Cardiac fibroblast (primary cell): ENCODE data around the gene ZNF792.
"Not testable (repeated sequence)": the region's sequence is repeated elsewhere in the genome, so short reads cannot be mapped to it uniquely, and the experiment has no call there.

Experiments
- DNase-seq, 2 donors: peaks; one replicate each; pipeline versions ENCODE4 v3.0.0 to v3.0.0-alpha.2; 2010; ENCODE audit warnings: low read depth in 2 of 2
- H3K4me3 ChIP-seq, 2 donors: replicated peaks in 1 of 2; 1 replicate in 1 of 2; 2 replicates in 1 of 2; pipeline ENCODE4 v1.5.1; 2011; ENCODE audit warnings: low read depth in 2 of 2, low read length in 2 of 2, mild to moderate bottlenecking in 2 of 2, moderate library complexity in 1 of 2
- TF ChIP-seq, protein P1 (sequence below): IDR thresholded peaks from one replicate; pipeline ENCODE4 v1.5.1; 2011; ENCODE audit warnings: low read depth, mild to moderate bottlenecking, low read length, inconsistent platforms

The ZNF792 gene

DNA sequence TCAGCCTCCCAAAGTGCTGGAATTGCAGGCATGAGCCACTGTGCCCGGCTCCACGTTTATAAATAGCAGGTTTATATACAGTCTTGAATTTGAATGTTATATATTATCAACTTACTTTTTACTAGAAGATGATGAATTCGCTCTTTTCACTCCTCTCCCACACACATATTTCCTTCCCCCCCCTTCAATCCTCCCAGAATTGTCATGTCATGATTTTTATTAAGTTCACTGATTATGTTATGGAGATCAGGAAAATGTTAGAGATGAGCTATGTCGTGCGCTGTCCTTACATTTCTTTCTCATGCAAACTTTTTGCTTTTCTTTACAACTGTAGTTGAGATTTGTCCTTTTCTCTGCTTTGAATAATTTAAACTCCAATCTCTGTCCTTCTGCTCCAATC, 18.2 kb upstream of the ZNF792 start:
- no peak overlapping the region for H3K4me3 ChIP-seq
- no peak for DNase-seq
- TF ChIP-seq, protein P1, sequence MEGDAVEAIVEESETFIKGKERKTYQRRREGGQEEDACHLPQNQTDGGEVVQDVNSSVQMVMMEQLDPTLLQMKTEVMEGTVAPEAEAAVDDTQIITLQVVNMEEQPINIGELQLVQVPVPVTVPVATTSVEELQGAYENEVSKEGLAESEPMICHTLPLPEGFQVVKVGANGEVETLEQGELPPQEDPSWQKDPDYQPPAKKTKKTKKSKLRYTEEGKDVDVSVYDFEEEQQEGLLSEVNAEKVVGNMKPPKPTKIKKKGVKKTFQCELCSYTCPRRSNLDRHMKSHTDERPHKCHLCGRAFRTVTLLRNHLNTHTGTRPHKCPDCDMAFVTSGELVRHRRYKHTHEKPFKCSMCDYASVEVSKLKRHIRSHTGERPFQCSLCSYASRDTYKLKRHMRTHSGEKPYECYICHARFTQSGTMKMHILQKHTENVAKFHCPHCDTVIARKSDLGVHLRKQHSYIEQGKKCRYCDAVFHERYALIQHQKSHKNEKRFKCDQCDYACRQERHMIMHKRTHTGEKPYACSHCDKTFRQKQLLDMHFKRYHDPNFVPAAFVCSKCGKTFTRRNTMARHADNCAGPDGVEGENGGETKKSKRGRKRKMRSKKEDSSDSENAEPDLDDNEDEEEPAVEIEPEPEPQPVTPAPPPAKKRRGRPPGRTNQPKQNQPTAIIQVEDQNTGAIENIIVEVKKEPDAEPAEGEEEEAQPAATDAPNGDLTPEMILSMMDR: no peak

- TF ChIP-seq, protein P1: no peak
- H3K4me3 ChIP-seq: no peak overlapping the region
- no peak for DNase-seq
Observed at GRCh38 chr19:34979819-34980640, 16.0 kb upstream of the ZNF792 start.

DNA sequence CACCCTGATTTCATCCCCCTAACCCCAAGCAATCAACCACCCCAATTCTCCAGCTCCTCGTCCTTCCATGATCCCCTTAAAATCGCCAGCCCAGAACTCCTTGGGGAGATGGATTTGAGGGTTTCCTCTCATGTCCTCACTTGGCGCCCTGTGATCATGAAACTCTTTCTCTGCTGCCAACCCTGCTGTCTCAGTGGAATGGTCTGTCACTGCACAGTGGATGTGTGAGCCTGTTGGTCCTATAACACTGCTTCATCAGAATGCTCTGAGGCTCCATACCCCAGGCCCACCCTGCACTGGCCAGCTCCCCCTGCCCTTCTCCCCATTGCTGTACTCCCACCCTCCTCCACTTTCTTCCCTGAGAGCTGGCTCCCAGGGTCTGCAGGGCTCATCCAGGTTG, 12.6 kb upstream of the ZNF792 start:
- no peak overlapping the region for H3K4me3 ChIP-seq
- DNase-seq: no peak
- TF ChIP-seq, protein P1: no peak

DNA sequence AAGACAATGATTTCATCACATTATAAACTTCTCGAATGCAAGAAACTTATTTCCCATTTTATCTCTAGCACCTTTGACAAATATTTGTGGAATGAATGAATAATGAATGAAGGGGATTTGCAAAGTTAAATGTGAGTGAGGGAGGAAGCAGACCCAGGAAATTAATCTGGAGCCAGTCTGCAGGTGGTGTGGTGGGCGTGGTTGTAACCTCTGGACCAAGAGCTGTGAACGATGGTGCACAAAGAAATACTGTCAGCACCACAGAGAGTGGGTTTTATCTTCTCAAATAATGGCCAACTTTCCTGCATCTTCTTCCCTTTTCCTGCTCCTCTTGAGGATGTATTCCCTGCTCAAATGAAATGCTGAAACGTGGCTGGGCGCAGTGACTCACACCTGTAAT, 11.0 kb upstream of the ZNF792 start:
- no peak overlapping the region for H3K4me3 ChIP-seq
- TF ChIP-seq, protein P1: no peak

DNA sequence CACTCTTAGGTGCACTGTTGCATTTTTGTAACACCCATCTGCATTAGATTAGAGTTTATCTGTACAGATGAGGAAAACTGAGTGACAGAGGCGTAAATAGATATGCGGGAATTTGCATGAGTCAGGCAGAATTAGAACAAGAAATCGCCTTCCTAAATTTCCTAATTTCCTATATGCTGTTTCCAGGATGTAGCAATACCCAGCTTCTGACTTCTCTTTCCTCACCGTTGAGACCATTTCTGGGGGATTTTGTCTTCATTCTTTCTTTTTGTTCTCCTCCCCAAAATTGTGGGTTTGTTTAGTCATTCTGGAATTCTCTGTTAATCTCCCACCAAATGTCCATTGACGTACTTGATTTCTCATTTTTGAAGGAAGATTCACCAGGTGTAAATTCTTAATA, 10.6 kb upstream of the ZNF792 start:
- DNase-seq: peak; percentile 79 to 82
- TF ChIP-seq, protein P1: no peak
- H3K4me3 ChIP-seq: no peak overlapping the region

More for the DNA sequence above, 11.0 kb upstream of the ZNF792 start:
- no peak for DNase-seq

DNA sequence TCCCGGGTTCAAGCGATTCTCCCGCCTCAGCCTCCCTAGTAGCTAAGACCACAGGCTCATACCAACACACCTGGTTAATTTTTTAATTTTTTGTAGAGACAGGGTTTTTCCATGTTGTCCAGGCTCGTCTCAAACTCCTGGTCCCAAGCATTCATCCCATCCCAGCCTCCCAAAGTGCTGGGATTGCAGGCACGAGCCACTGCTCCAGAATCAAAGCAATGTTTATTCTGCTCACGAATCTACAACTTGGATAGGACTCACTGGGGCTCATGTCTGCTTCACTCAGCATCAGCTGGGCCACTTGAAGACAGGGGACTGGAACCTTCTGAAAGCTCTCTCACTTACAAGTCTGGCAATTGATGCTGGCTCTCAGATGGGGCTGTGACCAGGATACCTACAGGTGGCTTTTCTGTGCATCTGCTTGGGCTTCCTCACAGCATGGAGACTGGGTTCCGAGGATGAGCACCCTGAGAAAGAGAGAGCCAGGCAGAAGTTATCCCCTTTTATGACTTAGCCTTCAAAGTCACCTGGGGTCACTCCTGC, 8.2 kb upstream of the ZNF792 start:
- TF ChIP-seq, protein P1: no peak
- no peak for DNase-seq
- H3K4me3 ChIP-seq: no peak overlapping the region

DNA sequence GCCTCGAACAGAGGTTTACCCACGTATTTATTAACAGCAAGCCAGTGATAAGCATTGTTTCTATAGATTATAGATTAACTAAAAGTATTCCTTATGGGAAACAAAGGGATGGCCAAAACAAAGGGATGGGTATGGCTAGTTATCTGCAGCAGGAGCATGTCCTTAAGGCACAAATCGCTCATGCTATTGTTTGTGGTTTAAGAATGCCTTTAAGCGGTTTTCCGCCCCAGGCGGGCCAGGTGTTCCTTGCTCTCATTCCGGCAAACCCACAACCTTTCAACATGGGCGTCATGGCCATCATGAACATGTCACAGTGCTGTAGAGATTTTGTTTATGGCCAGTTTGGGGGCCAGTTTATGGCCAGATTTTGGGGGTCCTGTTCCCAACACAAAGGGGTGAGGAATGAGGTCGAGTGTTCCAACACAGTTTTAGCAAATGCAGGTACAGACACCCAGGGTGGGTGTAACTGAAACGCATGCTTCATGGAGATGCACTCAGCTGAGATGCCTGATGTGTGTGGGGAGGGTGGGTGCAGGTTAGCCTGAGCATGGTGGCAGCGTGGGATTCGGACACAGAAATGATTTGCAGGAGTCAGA, 6.3 kb upstream of the ZNF792 start:
- not testable (repeated sequence) for DNase-seq, H3K4me3 ChIP-seq
